Cardiac septum (tissue), 1 donor: ENCODE data around the gene SLC4A4. TPM values are rescaled to one million over a fixed set of nuclear protein-coding genes. Genes with fewer than 3 reads are reported as not detected.
"Not testable (repeated sequence)": the region's sequence is repeated elsewhere in the genome, so short reads cannot be mapped to it uniquely, and the experiment has no call there.

ENCODE experiments used
- DNase-seq: peaks from one replicate; pipeline ENCODE4 v3.0.0-alpha.2; 2020; ENCODE audit warnings: low spot score
- intact Hi-C: fragments of 100-400 bp; cut with DNase I; formaldehyde crosslinking; loops from one replicate; pipeline ENCODE4 v1.14.0; 2022
- total RNA-seq: library from RNA; stranded (reverse); fragmentation: NEBNext Ultra II Directional; extraction: Animal tissue kit (Norgen Biotek cat#: 25700); gene quantifications from one replicate; pipeline ENCODE4 v1.2.1, GENCODE V29; 2021
- donor health status: DM: no; HTN: no; CAD: no.

Gene SLC4A4
- total RNA-seq, 1 donor from 2014 or later: 22.0 TPM

- DNase-seq: no peak
- intact Hi-C loops: no loop called here
Measured at GRCh38 chr4:71402616-71403015, 63.8 kb downstream of the SLC4A4 start.

DNA sequence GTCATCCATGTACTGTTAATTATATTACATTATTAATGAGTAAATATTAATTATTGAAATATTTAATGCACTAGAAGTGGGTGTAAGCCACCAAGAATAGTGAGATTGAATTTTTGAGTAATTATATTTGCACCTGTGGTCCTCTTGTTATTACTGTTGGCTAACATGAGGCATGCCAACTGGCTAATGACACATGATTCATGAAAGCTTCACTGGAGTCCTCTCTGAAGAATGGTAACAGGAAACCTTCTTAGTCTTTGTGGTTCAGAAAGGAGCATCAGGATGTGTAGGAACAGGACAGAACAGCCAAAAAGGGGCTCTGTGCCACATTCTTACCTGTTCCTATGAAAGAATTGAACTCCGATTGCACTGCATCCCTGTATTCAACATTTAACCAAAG is 65.2 kb downstream of the SLC4A4 start:
- no peak for DNase-seq
- intact Hi-C loops: no loop called here

DNA sequence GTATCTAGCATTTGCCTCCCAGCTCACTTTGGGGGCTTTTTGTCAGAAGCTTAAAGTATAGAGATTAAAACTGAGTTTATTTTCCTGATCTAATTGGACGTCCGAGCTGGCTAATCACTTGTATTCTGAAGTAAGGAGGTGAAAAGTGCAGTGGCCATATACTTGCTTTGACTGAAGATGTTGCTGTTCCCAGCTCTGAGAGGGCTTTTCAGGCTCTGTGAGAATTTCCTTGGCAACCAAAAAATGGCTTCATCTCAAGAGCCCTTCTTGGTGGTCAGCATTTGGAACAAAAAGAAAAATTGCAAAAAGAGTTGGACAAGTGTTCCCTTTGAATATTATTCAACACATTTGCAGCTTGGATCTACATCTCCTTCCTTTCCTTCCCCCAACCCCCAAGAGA is 67.0 kb downstream of the SLC4A4 start:
- no peak for DNase-seq
- intact Hi-C loops: no loop called here

- intact Hi-C loops: no loop called here
- DNase-seq: no peak
Measured at GRCh38 chr4:71406459-71406963, 67.7 kb downstream of the SLC4A4 start.

DNA sequence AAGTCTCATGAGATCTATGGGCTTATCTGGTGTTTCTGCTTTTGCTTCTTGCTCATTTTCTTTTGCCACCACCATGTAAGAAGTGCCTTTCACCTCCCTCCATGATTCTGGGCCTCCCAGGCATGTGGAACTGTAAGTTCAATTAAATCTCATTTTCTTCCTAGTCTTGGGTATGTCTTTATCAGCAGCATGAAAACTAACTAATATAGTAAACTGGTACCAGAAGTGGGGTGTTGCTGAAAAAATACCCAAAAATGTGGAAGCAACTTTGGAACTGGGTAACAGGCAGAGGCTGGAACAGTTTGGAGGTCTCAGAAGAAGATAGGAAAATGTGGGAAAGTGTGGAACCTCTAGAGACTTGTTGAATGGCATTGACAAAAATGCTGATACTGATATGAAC is 70.1 kb downstream of the SLC4A4 start:
- DNase-seq, intact Hi-C loops: not testable (repeated sequence)

DNA sequence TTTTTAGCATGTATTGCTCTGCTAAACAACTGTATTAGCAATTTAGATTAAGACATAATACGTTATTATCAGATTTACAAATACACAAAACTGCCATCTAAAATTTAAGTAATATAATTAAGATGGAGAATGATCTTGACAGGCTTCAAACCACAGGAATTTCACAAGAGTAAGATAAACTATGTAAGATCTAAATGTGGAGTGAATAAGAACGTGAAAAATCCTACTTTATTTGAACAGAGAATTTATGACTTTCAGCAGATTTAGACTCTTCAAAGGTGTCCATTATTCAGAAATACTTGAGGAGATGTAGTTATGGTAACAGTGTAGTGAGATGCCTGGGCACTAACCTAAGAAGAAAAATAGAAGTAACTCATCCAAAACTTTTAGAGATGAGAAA is 73.2 kb downstream of the SLC4A4 start:
- no peak for DNase-seq
- intact Hi-C loops: no loop called here

DNA sequence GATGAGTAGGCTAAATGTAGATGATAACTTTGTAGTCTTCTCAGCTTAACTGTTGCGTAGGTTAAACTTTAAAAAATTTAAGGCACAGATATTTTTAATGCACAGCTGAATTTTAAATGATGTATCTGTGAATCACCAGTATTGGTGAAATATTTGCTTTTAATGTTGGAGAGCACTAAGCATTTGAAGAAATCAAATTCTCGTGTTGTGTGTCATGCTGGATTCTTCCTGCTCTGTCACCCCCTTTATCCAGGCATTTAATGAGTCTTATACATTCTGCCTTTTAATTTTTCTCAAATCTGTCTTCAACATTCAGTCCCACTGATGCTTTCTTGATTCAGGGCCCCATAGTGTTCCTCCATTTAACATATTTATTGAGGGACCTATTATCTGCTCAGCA is 76.7 kb downstream of the SLC4A4 start:
- intact Hi-C loops: no loop called here
- DNase-seq: no peak

DNA sequence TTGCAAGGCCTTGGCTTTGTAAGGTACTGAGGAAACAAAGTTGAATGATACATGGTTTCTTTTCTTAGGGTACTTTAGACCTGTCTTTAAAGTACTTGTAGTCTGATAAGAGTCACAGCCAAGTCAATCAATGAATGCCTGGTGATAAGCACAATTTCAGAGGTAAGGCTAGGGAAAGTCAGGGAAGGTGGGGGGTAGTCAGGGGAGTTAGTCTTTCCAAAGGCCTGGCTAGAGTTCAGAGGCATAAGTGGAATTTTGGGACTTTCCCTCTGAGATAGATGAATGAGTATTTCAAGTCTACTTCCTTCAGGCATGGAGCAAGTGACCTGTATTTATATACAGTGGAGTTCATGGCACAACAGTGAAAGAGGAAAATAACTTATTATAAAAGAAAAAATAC is 78.3 kb downstream of the SLC4A4 start:
- no peak for DNase-seq
- intact Hi-C loops: no loop called here

DNA sequence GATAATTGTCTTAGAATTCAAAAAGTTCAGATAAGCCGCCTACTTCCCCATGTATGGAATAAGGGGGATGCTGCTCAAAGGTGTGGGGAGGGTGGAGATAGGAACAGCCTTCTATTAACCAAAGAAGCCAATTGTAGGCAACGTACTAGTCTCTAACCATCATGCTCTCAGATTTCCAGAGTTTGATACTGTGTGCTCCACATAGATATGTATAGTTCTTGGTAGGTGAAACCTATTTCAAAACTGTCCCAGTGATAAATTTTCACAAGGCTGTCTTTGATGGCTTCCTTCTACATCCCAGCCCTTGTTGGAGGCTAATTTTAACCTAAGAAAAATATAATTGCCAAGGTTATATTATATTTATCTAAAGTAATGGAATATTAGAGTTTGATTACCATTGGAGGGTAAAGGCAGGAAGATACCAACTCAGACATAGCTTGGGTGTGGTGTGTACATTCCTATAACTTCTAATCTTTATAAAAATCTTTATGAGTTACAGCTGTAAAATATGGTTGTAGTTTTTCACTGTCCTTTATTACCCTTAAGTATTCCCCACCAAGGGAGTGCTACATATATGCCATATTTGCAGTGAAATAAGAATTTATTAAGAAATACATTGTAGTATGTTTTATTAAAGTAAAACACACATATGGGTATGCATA is 87.7 kb downstream of the SLC4A4 start:
- no peak for DNase-seq
- intact Hi-C loops: no loop called here

GRCh38 chr4:71429106-71429505 is 90.3 kb downstream of the SLC4A4 start:
- no peak for DNase-seq
- intact Hi-C loops: no loop called here

DNA sequence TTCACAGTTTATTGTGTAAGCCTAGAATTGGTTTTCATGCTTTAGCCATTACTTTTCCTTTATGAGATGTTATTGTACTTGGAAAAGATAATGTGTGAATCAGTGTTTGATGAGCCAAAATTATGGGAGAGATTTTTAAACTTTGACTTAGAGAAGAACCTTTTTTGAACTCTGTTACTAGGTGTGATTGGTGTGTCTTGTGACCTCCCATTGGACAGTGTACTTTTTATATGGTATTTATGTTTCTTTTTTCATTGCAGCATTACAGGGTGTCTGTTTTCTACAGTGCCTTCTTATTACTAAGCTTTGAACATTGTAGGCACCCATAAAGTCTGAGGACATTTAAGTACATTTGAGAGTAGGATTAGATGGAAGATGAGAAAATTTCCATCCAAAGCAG is 91.1 kb downstream of the SLC4A4 start:
- no peak for DNase-seq
- intact Hi-C loops: no loop called here

- DNase-seq: no peak
- intact Hi-C loops: no loop called here
Measured at GRCh38 chr4:71430609-71431008, 91.8 kb downstream of the SLC4A4 start.

GRCh38 chr4:71440612-71441011 is 101.8 kb downstream of the SLC4A4 start:
- DNase-seq: no peak
- intact Hi-C loops: no loop called here

DNA sequence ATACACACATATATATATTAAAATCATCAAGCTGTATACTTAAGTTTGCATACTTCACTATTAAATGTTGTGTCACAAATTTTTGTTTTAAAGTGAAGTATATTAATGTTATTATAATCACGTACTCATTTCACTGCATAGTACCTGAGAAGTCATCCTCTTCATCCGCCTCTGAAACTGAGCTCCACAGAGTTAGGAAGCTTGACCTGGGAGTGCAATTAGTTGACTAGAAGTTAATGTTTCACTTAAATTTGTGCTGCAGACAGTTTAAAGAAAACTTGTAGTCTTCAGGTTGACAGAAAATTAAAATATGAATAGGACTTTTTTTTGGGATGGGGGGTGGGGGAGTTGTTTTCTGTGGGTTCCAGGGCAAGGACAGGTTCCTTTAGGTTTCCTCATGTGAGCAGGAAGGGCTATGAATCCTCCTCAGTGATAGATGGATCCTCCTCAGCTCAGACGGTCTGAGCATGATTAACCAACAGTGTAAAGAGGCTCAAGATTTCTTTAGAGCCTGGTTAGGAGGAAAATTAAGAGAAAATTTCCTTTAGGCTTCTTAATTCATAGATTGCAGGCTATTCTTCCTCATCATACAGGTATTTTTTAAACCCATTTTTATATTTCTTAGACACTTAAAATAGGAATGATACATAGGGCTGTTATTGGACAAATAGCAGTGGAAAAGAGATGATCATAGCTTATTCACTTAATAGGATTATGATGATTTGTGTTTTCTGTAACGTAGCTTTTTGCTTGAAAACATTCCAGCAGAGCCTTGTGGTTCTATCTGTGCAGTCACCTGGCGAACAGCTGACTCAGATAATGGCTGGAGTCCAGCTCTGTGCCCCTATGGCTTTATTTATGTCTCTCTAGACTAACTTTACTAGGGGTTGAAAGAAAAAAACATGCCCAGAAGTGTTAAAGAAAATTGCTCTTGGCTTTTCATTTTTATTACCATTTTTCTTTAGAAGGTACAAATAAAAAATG is 102.7 kb downstream of the SLC4A4 start:
- intact Hi-C loops: no loop called here
- no peak for DNase-seq

DNA sequence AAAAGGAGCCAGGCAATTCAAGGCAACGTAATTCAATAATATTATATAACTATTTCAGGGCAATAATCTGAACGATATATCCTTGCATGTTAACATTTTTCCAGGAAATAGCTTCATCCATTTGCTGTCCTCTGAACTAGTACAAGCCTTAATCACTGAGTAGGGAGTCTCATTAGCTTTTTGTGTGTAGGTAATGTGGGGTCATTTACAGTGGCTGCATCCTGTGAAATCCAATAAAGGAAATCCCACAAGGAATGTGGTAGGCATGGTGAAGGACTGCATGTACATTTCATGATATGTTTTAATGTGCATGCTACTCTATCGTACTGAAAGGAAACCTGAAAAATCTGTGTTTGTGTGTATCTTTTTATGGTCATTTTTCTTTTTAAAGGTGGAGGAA is 103.5 kb downstream of the SLC4A4 start:
- intact Hi-C loops: no loop called here
- no peak for DNase-seq

GRCh38 chr4:71444395-71444794 is 105.6 kb downstream of the SLC4A4 start:
- DNase-seq: no peak
- intact Hi-C loops: no loop called here

GRCh38 chr4:71445811-71446210 is 107.0 kb downstream of the SLC4A4 start:
- DNase-seq: no peak
- intact Hi-C loops: no loop called here

- intact Hi-C loops: no loop called here
- no peak for DNase-seq
Measured at GRCh38 chr4:71446479-71447081, 107.8 kb downstream of the SLC4A4 start.

GRCh38 chr4:71449040-71449439 is 110.2 kb downstream of the SLC4A4 start:
- DNase-seq: no peak
- intact Hi-C loops: no loop called here

- no peak for DNase-seq
- intact Hi-C loops: loop anchor here (10.0 kb wide), 1 partner anchor 215 kb away; no protein-coding TSS in a partner anchor
Measured at GRCh38 chr4:71449878-71450277, 111.1 kb downstream of the SLC4A4 start.
